Measurements from ENCODE around the gene SEPTIN2. TPM values are rescaled to one million over a fixed set of nuclear protein-coding genes. Genes with fewer than 3 reads are reported as not detected.

Gene SEPTIN2
- total RNA-seq, 1 donor from 2014 or later, result 552 TPM

- no peak overlapping the region for H3K4me3 ChIP-seq (ENCODE audit: insufficient read depth, low read depth, low read length)
- peaks cover 53% of the 10 kb centered on the region for H4K20me1 ChIP-seq (ENCODE audit: insufficient read depth, low read length)
- Mint-ChIP-seq H3K9me3 (ENCODE audit: unreplicated experiment) (peaks cover 2% of the 10 kb centered on the region), H3K27me3 (ENCODE audit: low read depth, unreplicated experiment) (no peaks in the 10 kb centered on the region), H3K36me3 (ENCODE audit: low read depth, unreplicated experiment) (peaks cover 26% of the 10 kb centered on the region), H3K4me1 (ENCODE audit: low read depth, unreplicated experiment) (peaks cover 5% of the 10 kb centered on the region), H3K27ac (ENCODE audit: unreplicated experiment) (no peak overlapping the region), H3K4me3 (ENCODE audit: unreplicated experiment) (no peak overlapping the region)
- DNase-seq (ENCODE audit: low read depth), result no peak
- no peak overlapping the region for H2AFZ ChIP-seq (ENCODE audit: low read depth, low read length)
- no peaks in the 10 kb centered on the region for H3K9me3 ChIP-seq (ENCODE audit: insufficient read depth, low read depth, low read length)
- H3K4me2 ChIP-seq (ENCODE audit: low read length), result no peak overlapping the region
- H3K36me3 ChIP-seq (ENCODE audit: insufficient read depth, low read length), result no peaks in the 10 kb centered on the region
- H3K27me3 ChIP-seq (ENCODE audit: insufficient read depth, low read length), result no peaks in the 10 kb centered on the region
- FAIRE-seq, result no peak
- H3K27ac ChIP-seq (ENCODE audit: low read depth, low read length), result no peak overlapping the region
- no peak overlapping the region for H3K9ac ChIP-seq (ENCODE audit: low read length)
- no peaks in the 10 kb centered on the region for H3K4me1 ChIP-seq (ENCODE audit: insufficient read depth, low read length)
- H3K79me2 ChIP-seq (ENCODE audit: insufficient read depth, low read length), result peaks cover 39% of the 10 kb centered on the region
- TF ChIP-seq CTCF (IDR thresholded peaks at IDR 0.05; ENCODE audit: insufficient read depth, low read depth, low read length) (no peak), EZH2 (IDR thresholded peaks at IDR 0.05; ENCODE audit: insufficient read depth, low read length) (no peak)
Measured at GRCh38 chr2:241386519-241386918, 70.8 kb downstream of the SEPTIN2 start.

- no peak overlapping the region for H3K4me3 ChIP-seq (ENCODE audit: insufficient read depth, low read depth, low read length)
- H3K9me3 Mint-ChIP-seq (ENCODE audit: unreplicated experiment), result peaks cover 2% of the 10 kb centered on the region
- peaks cover 49% of the 10 kb centered on the region for H4K20me1 ChIP-seq (ENCODE audit: insufficient read depth, low read length)
- no peak overlapping the region for H3K27ac Mint-ChIP-seq (ENCODE audit: unreplicated experiment)
- no peaks in the 10 kb centered on the region for H3K9me3 ChIP-seq (ENCODE audit: insufficient read depth, low read depth, low read length)
- TF ChIP-seq CTCF (IDR thresholded peaks at IDR 0.05; ENCODE audit: insufficient read depth, low read depth, low read length), result no peak
- no peak for TF ChIP-seq EZH2 (IDR thresholded peaks at IDR 0.05; ENCODE audit: insufficient read depth, low read length)
- H3K79me2 ChIP-seq (ENCODE audit: insufficient read depth, low read length), result peaks cover 22% of the 10 kb centered on the region
- FAIRE-seq (no peak), DNase-seq (ENCODE audit: low read depth) (no peak)
- no peak overlapping the region for H2AFZ ChIP-seq (ENCODE audit: low read depth, low read length)
- H3K4me3 Mint-ChIP-seq (ENCODE audit: unreplicated experiment), result no peak overlapping the region
- H3K27ac ChIP-seq (ENCODE audit: low read depth, low read length), result no peak overlapping the region
- H3K4me2 ChIP-seq (ENCODE audit: low read length), result no peak overlapping the region
- H3K4me1 Mint-ChIP-seq (ENCODE audit: low read depth, unreplicated experiment), result peaks cover 8% of the 10 kb centered on the region
- no peaks in the 10 kb centered on the region for H3K4me1 ChIP-seq (ENCODE audit: insufficient read depth, low read length)
- H3K9ac ChIP-seq (ENCODE audit: low read length), result no peak overlapping the region
- no peaks in the 10 kb centered on the region for H3K27me3 ChIP-seq (ENCODE audit: insufficient read depth, low read length)
- H3K36me3 ChIP-seq (ENCODE audit: insufficient read depth, low read length), result peaks cover under 1% of the 10 kb centered on the region
- peaks cover 22% of the 10 kb centered on the region for H3K36me3 Mint-ChIP-seq (ENCODE audit: low read depth, unreplicated experiment)
- no peaks in the 10 kb centered on the region for H3K27me3 Mint-ChIP-seq (ENCODE audit: low read depth, unreplicated experiment)
Measured at GRCh38 chr2:241389697-241390096, 74.0 kb downstream of the SEPTIN2 start.

GRCh38 chr2:241390301-241391206 is 74.8 kb downstream of the SEPTIN2 start:
- Mint-ChIP-seq H3K4me3 (ENCODE audit: unreplicated experiment) (no peak overlapping the region), H3K9me3 (ENCODE audit: unreplicated experiment) (peaks cover 2% of the 10 kb centered on the region), H3K27me3 (ENCODE audit: low read depth, unreplicated experiment) (no peaks in the 10 kb centered on the region), H3K36me3 (ENCODE audit: low read depth, unreplicated experiment) (peaks cover 25% of the 10 kb centered on the region), H3K27ac (ENCODE audit: unreplicated experiment) (no peak overlapping the region), H3K4me1 (ENCODE audit: low read depth, unreplicated experiment) (peaks cover 8% of the 10 kb centered on the region)
- H3K4me2 ChIP-seq (ENCODE audit: low read length), result no peak overlapping the region
- H3K79me2 ChIP-seq (ENCODE audit: insufficient read depth, low read length), result peaks cover 20% of the 10 kb centered on the region
- FAIRE-seq (no peak), DNase-seq (ENCODE audit: low read depth) (no peak)
- H3K9ac ChIP-seq (ENCODE audit: low read length), result no peak overlapping the region
- TF ChIP-seq CTCF (IDR thresholded peaks at IDR 0.05; ENCODE audit: insufficient read depth, low read depth, low read length) (no peak), EZH2 (IDR thresholded peaks at IDR 0.05; ENCODE audit: insufficient read depth, low read length) (no peak)
- no peaks in the 10 kb centered on the region for H3K9me3 ChIP-seq (ENCODE audit: insufficient read depth, low read depth, low read length)
- H3K4me1 ChIP-seq (ENCODE audit: insufficient read depth, low read length), result no peaks in the 10 kb centered on the region
- H3K27me3 ChIP-seq (ENCODE audit: insufficient read depth, low read length), result no peaks in the 10 kb centered on the region
- no peak overlapping the region for H3K27ac ChIP-seq (ENCODE audit: low read depth, low read length)
- no peak overlapping the region for H3K4me3 ChIP-seq (ENCODE audit: insufficient read depth, low read depth, low read length)
- H2AFZ ChIP-seq (ENCODE audit: low read depth, low read length), result no peak overlapping the region
- peaks cover 5% of the 10 kb centered on the region for H3K36me3 ChIP-seq (ENCODE audit: insufficient read depth, low read length)
- H4K20me1 ChIP-seq (ENCODE audit: insufficient read depth, low read length), result peaks cover 53% of the 10 kb centered on the region

Measured in astrocyte (in vitro differentiated cells and primary cell).